ENCODE results near the gene TLR9.

The TLR9 gene

GRCh38 chr3:52190294-52191074 lies 35.0 kb downstream of the TLR9 start:
- no peak overlapping the region for H3K4me3 ChIP-seq
- no peak for TF ChIP-seq CTCF (IDR thresholded peaks at IDR 0.05)
- peak overlapping the region; percentile 36 to 73 for H3K27ac ChIP-seq
- no peak for DNase-seq (ENCODE audit: low spot score)

GRCh38 chr3:52188556-52188955 lies 36.9 kb downstream of the TLR9 start:
- Histone ChIP-seq H3K27ac (no peak overlapping the region), H3K4me3 (no peak overlapping the region)
- DNase-seq (ENCODE audit: low spot score), result no peak
- TF ChIP-seq CTCF (IDR thresholded peaks at IDR 0.05), result no peak

- no peak for TF ChIP-seq CTCF (IDR thresholded peaks at IDR 0.05)
- Histone ChIP-seq H3K27ac (no peak overlapping the region), H3K4me3 (no peak overlapping the region)
- DNase-seq (ENCODE audit: low spot score), result no peak
These were observed 38.7 kb downstream of the TLR9 start for GRCh38 chr3:52186729-52187128.

GRCh38 chr3:52185837-52186236 lies 39.6 kb downstream of the TLR9 start:
- Histone ChIP-seq H3K27ac (no peak overlapping the region), H3K4me3 (no peak overlapping the region)
- no peak for TF ChIP-seq CTCF (IDR thresholded peaks at IDR 0.05)
- no peak for DNase-seq (ENCODE audit: low spot score)

GRCh38 chr3:52185311-52185710 lies 40.1 kb downstream of the TLR9 start:
- DNase-seq (ENCODE audit: low spot score), result no peak
- H3K4me3 ChIP-seq, result no peak overlapping the region
- no peak for TF ChIP-seq CTCF (IDR thresholded peaks at IDR 0.05)
- no peak overlapping the region for H3K27ac ChIP-seq

- TF ChIP-seq CTCF (IDR thresholded peaks at IDR 0.05), result no peak
These were observed 40.8 kb downstream of the TLR9 start for GRCh38 chr3:52184690-52185089.

GRCh38 chr3:52183786-52184445 lies 41.5 kb downstream of the TLR9 start:
- no peak for TF ChIP-seq CTCF (IDR thresholded peaks at IDR 0.05)
- no peak overlapping the region for H3K4me3 ChIP-seq
- H3K27ac ChIP-seq, result no peak overlapping the region
- DNase-seq (ENCODE audit: low spot score), result no peak

More at GRCh38 chr3:52184690-52185089, 40.8 kb downstream of the TLR9 start:
- DNase-seq (ENCODE audit: low spot score), result no peak
- no peak overlapping the region for H3K4me3 ChIP-seq
- no peak overlapping the region for H3K27ac ChIP-seq
